ENCODE measurements around the gene PTPN5.

PTPN5 gene

DNA sequence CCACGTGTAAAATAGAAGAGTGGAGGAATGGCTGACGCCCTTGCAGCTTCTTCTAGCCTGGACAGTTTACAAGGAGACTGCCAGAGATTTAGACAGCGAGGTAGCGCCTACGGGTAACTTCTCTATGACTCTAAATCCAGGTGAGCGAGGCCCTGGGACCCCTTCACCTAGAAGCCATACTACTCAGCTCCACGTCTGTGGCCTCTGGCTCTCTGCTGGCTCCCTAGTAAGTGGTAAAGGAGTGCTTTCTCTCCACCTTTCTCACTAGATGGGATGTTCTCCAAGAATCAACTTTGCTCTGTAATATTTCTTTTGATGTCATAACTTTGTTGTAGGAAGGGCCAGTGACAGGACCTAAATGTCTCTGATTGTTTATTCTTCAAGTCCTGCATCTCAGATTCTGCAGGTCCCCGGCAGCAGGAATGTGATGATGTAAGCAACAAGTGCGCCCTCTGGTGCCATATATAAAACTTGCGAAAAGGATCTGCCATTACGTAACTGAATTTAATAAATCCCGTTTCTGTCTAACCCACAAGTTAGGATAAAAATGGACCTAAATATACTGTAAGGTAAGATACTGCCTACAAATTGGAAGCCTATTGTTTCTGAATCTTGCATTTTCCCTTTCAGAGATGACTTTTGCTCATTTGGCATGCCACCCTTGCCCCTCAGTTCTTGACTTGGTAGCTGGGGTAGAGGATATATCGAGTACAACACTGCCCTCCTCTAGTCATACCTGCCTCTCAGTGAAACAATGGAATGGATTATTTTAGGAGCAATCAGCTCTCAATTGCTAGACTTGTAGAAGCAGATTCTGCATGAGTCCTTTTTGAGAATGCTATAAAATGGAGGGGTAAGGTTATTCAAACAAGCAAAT lies 11.0 kb upstream of the PTPN5 start:
- peak in 1 of 2 donors; percentile 26 for DNase-seq
- TF ChIP-seq, protein P1, sequence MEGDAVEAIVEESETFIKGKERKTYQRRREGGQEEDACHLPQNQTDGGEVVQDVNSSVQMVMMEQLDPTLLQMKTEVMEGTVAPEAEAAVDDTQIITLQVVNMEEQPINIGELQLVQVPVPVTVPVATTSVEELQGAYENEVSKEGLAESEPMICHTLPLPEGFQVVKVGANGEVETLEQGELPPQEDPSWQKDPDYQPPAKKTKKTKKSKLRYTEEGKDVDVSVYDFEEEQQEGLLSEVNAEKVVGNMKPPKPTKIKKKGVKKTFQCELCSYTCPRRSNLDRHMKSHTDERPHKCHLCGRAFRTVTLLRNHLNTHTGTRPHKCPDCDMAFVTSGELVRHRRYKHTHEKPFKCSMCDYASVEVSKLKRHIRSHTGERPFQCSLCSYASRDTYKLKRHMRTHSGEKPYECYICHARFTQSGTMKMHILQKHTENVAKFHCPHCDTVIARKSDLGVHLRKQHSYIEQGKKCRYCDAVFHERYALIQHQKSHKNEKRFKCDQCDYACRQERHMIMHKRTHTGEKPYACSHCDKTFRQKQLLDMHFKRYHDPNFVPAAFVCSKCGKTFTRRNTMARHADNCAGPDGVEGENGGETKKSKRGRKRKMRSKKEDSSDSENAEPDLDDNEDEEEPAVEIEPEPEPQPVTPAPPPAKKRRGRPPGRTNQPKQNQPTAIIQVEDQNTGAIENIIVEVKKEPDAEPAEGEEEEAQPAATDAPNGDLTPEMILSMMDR (IDR thresholded peaks at IDR 0.05) = peak; percentile 9 to 32
- intact Hi-C loops (cut with DNase I; ENCODE audit: low total_unique reads) = no loop called here
- Histone ChIP-seq H3K36me3 (no peaks in the 10 kb centered on the region), H3K27me3 (no peaks in the 10 kb centered on the region), H3K4me1 (no peaks in the 10 kb centered on the region), H3K27ac (no peak overlapping the region), H3K4me3 (no peak overlapping the region), H3K9me3 (no peaks in the 10 kb centered on the region)

DNA sequence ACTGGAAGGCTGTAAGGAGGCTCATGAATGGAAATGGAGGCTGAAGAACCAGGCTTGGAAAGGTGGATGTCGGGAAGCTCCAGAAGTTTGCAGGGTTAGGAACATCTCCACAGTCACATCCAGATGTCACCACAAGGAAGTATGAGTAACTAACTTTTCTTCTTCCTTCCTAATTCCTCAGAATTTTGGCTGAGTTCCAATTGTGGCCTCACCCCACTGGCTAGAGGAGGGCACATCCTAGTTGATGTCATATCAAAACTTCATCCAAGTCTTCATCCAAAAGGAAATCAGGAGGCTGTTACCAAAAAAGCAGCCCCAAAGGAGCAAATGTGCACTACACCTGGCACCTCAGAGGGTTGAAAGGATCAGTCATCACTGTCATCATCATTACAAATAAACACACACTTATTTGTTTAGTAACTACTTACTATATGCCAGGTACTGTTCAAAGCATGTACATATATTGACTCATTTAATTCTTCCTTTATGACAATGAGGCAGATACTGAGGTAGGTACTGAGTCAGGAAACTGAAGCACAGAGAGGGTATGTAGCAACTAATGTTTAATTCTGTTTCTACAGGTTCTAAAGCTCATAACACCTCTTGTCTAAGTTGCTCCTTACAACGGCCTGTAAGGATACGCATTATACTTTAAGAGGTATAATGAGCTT lies 7.3 kb upstream of the PTPN5 start:
- Histone ChIP-seq H3K36me3 (no peaks in the 10 kb centered on the region), H3K27me3 (peaks cover 0 to 21% of the 10 kb centered on the region in 2 donors), H3K27ac (no peak overlapping the region), H3K4me3 (no peak overlapping the region), H3K4me1 (no peaks in the 10 kb centered on the region), H3K9me3 (no peaks in the 10 kb centered on the region)
- intact Hi-C loops (cut with DNase I; ENCODE audit: low total_unique reads) = no loop called here
- TF ChIP-seq, protein P1 (IDR thresholded peaks at IDR 0.05) = no peak
- no peak for DNase-seq

DNA sequence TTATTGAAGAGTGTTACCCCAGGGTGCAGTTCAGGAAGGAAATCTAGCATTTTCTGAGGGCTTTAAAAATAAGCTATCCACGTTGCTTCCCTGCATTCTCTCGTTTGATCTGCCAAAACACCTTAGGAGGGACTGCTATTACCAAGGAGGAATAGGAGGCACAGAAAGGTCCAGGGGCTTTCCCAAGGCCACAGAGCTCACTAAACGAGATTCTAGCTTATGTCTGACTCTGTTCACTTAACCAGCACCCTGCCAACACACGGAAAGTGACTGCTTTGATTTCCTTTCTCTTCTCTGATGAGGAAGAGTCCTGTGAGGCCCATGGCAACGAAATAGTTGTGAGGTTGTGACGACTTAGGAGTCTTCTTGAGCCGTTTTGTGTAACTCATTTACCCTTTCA lies 3.4 kb upstream of the PTPN5 start:
- Histone ChIP-seq H3K27ac (no peak overlapping the region), H3K9me3 (no peaks in the 10 kb centered on the region), H3K36me3 (no peaks in the 10 kb centered on the region), H3K27me3 (peaks cover 0 to 56% of the 10 kb centered on the region in 2 donors), H3K4me1 (peaks cover 0 to 15% (median 11%) of the 10 kb centered on the region in 4 donors), H3K4me3 (no peak overlapping the region)
- peak in 1 of 2 donors; percentile 24 for DNase-seq
- intact Hi-C loops (cut with DNase I; ENCODE audit: low total_unique reads) = no loop called here
- TF ChIP-seq, protein P1 (IDR thresholded peaks at IDR 0.05) = no peak

DNA sequence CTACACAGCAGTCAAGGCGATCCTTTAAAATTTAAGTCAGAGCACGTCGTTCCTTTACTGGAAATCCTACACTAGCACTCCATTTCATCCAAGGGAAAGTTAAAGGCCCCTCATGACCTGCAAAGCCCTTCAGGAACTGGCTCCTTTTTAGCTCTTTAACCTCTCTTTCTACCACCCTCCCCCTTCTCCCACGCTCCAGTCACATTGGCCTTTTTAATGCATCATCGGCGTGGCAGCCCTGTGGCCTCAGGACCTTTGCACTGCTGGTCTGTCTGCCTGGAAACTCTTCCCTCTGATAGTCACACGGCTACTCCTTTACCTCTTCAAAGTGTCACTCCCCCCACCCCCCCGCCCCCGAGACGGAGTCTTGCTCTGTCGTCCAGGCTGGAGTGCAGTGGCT lies 1.2 kb upstream of the PTPN5 start:
- Histone ChIP-seq H3K36me3 (no peaks in the 10 kb centered on the region), H3K27ac (no peak overlapping the region), H3K4me3 (no peak overlapping the region), H3K4me1 (peaks cover 0 to 15% (median 11%) of the 10 kb centered on the region in 4 donors), H3K9me3 (no peaks in the 10 kb centered on the region), H3K27me3 (peaks cover 0 to 58% of the 10 kb centered on the region in 2 donors)
- intact Hi-C loops (cut with DNase I; ENCODE audit: low total_unique reads) = no loop called here
- TF ChIP-seq, protein P1 (IDR thresholded peaks at IDR 0.05) = no peak
- DNase-seq = no peak

DNA sequence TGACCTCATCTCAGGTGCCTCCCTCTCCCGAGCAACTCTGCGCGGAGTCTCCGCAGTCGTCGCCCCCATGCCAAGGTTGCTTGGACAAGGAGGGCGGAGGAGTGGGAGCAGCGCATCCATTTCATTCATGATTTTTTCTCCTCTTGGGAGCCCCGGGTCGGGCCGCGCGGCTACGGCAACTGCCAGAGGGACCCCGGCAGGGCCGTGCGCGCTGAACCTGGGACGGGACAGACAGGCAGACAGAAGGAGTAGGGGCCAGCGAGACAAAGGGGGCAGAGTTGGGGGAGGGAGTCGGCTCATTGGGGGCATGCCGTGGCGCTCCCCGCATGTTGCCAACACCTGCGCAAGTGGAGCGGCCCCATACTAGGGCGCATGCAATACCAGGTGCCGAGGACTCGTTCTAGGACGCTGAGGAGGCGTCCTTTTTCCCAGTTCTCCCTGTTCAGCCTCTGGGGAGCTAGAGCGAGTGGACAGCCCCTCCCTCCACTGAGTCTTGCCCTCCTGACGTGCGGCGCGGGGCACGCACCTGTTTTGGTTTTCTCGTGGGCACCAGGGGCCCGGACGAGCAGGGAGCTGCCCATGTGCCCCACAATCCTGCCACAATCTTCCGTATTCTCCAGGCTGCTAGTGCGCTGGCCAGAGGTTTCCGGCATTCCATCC lies 501 bp upstream of the PTPN5 start:
- H3K9me3 ChIP-seq = no peaks in the 10 kb centered on the region
- TF ChIP-seq, protein P1 (IDR thresholded peaks at IDR 0.05) = no peak
- no peak overlapping the region for H3K27ac ChIP-seq
- peak overlapping the region; percentile 10 to 40 for H3K4me3 ChIP-seq
- intact Hi-C loops (cut with DNase I; ENCODE audit: low total_unique reads) = no loop called here
- peaks cover 0 to 15% (median 11%) of the 10 kb centered on the region in 4 donors for H3K4me1 ChIP-seq
- H3K27me3 ChIP-seq = peaks cover 0 to 55% of the 10 kb centered on the region in 2 donors
- DNase-seq = peak in 1 of 2 donors; percentile 48
- no peaks in the 10 kb centered on the region for H3K36me3 ChIP-seq

Data from tibial artery (tissue), 4 donors.